OCI-LY7 (cell line): ENCODE measurements around the gene PYGB. TPM values are rescaled to one million over a fixed set of nuclear protein-coding genes. Genes with fewer than 3 reads are reported as not detected.

Experiments used
- BruUV-seq: library from RNA; stranded (reverse); fragments of 400-500 nt; replicated peaks from 2 replicates; lab custom pipeline; 2021; lab: Mats Ljungman, UMichigan
- CTCF ChIA-PET: fragments of 300-600 bp; sonication (Branson Sonifier 250); formaldehyde crosslinking; loops from one replicate; lab custom pipeline; 2022; ENCODE audit warnings: antibody characterized with exemption; ENCODE audit not compliant: unreplicated experiment; lab: Charles Lee
- POLR2A ChIA-PET: fragments of 300-600 bp; sonication (Branson Sonifier 250); formaldehyde crosslinking; loops from one replicate; lab custom pipeline; 2022; ENCODE audit warnings: antibody characterized with exemption; lab: Charles Lee
- DNase-seq: peaks from one replicate; pipeline ENCODE4 v3.0.0-alpha.2; 2015; ENCODE audit warnings: low spot score
- H2AFZ ChIP-seq: fragments of 200-600 bp; sonication (generic), shearing (Covaris generic); 2 replicates; pipeline ENCODE4 v1.6.1; 2014; ENCODE audit warnings: mild to moderate bottlenecking, antibody characterized with exemption, low read length, moderate library complexity
- H3K27ac ChIP-seq: fragments of 200-600 bp; sonication (generic); 2 replicates; pipeline ENCODE4 v1.5.1; 2014; ENCODE audit warnings: mixed run types, low read depth, mild to moderate bottlenecking, moderate library complexity, low read length, inconsistent platforms; ENCODE audit not compliant: poor library complexity, severe bottlenecking
- H3K36me3 ChIP-seq: fragments of 200-600 bp; sonication (generic); 2 replicates; pipeline ENCODE4 v1.6.1; 2014; ENCODE audit warnings: mild to moderate bottlenecking, antibody characterized with exemption, low read length, moderate library complexity, mixed read lengths; ENCODE audit not compliant: insufficient read depth
- H3K4me1 ChIP-seq: fragments of 200-600 bp; sonication (generic); 2 replicates; pipeline ENCODE4 v1.5.1; 2014; ENCODE audit warnings: mild to moderate bottlenecking, low read length; ENCODE audit not compliant: insufficient read depth, poor library complexity, severe bottlenecking
- H3K4me2 ChIP-seq: fragments of 200-600 bp; sonication (generic); 2 replicates; pipeline ENCODE4 v1.6.1; 2014; ENCODE audit warnings: mild to moderate bottlenecking, low read length
- H3K4me3 ChIP-seq: fragments of 200-600 bp; sonication (generic); 2 replicates; pipeline ENCODE4 v1.5.1; 2014; ENCODE audit warnings: mild to moderate bottlenecking, low read depth, low read length; ENCODE audit not compliant: poor library complexity, severe bottlenecking
- H3K79me2 ChIP-seq: fragments of 200-600 bp; sonication (generic); 2 replicates; pipeline ENCODE4 v1.6.1; 2016; ENCODE audit warnings: low read depth, mild to moderate bottlenecking, low read length, moderate library complexity, mixed read lengths; ENCODE audit not compliant: insufficient read depth
- H3K9me2 ChIP-seq: fragments of 200-600 bp; sonication (generic); 2 replicates; pipeline ENCODE4 v1.6.1; 2016; ENCODE audit warnings: mild to moderate bottlenecking, low read length, mixed read lengths; ENCODE audit not compliant: insufficient read depth
- H3K9me3 ChIP-seq: fragments of 200-600 bp; sonication (generic); 2 replicates; pipeline ENCODE4 v1.6.1; 2014; ENCODE audit warnings: mild to moderate bottlenecking, mixed run types, low read length, mixed read lengths
- H4K20me1 ChIP-seq: fragments of 200-600 bp; sonication (generic); 2 replicates; pipeline ENCODE4 v1.6.1; 2014; ENCODE audit warnings: mild to moderate bottlenecking, antibody characterized with exemption, low read length, moderate library complexity, mixed read lengths; ENCODE audit not compliant: insufficient read depth
- CTCF ChIP-seq: fragments of 200-600 bp; sonication (generic); conservative IDR thresholded peaks from 2 replicates; pipeline ENCODE4 v1.5.1; 2014; ENCODE audit warnings: mild to moderate bottlenecking, antibody characterized with exemption, low read length, moderate library complexity, mixed read lengths
- EZH2phosphoT487 ChIP-seq: fragments of 200-600 bp; sonication (generic); IDR thresholded peaks from 2 replicates; pipeline ENCODE4 v1.6.1; 2018; ENCODE audit warnings: low read depth, borderline replicate concordance, mild to moderate bottlenecking, mixed run types, antibody characterized with exemption, low read length, moderate library complexity, mixed read lengths
- intact Hi-C: fragments of 100-400 bp; cut with micrococcal nuclease; formaldehyde crosslinking; loops from one replicate; pipeline ENCODE4 v1.10.0; 2022; ENCODE audit not compliant: unreplicated experiment
- total RNA-seq, 2 experiments: library from RNA; depleted of rRNA in 1 of 2; stranded (reverse); fragments of >200 nt in 1 of 2; shearing (Covaris generic) in 1 of 2; gene quantifications; 2 replicates each; pipeline ENCODE4 v1.2.3, GENCODE V29; 2014 to 2022

The PYGB gene
- total RNA-seq, 2 experiments from 2014 or later: 4.9 to 7.0 TPM

- no TSS peak for BruUV-seq
- CTCF ChIA-PET: no interaction called here
These were observed 6.7 kb downstream of the PYGB start for GRCh38 chr20:25254571-25254970.

GRCh38 chr20:25254986-25255680 is 7.2 kb downstream of the PYGB start:
- peaks cover 4% of the 10 kb centered on the region; the same call in 1 of the 2 replicates for H4K20me1 ChIP-seq
- no peak overlapping the region for H3K27ac ChIP-seq
- no peaks in the 10 kb centered on the region for H3K79me2 ChIP-seq
- no peak overlapping the region for H3K4me2 ChIP-seq
- no peak for DNase-seq
- intact Hi-C loops: no loop called here
- H3K9me3 ChIP-seq: no peaks in the 10 kb centered on the region
- H3K4me1 ChIP-seq: no peaks in the 10 kb centered on the region
- ChIA-PET POLR2A (interaction anchor here (0.6 kb wide), 3 partner anchors 12 to 369 kb away, joined by 3 to 4 read pairs (median 3); no protein-coding TSS in a partner anchor), CTCF (no interaction called here)
- no peaks in the 10 kb centered on the region for H3K9me2 ChIP-seq
- no TSS peak for BruUV-seq
- no peak overlapping the region for H2AFZ ChIP-seq
- H3K36me3 ChIP-seq: no peaks in the 10 kb centered on the region
- TF ChIP-seq EZH2phosphoT487 (no peak), CTCF (no peak)
- H3K4me3 ChIP-seq: no peak overlapping the region

More at GRCh38 chr20:25254571-25254970, 6.7 kb downstream of the PYGB start:
- no peaks in the 10 kb centered on the region for H3K9me2 ChIP-seq
- H3K36me3 ChIP-seq: no peaks in the 10 kb centered on the region
- H3K4me1 ChIP-seq: peaks cover under 1% of the 10 kb centered on the region
- no peak overlapping the region for H2AFZ ChIP-seq
- no peaks in the 10 kb centered on the region for H3K79me2 ChIP-seq
- TF ChIP-seq CTCF: no peak
- no peak for TF ChIP-seq EZH2phosphoT487
- DNase-seq: no peak
- POLR2A ChIA-PET: interaction anchor here (0.6 to 1.3 kb wide), 3 partner anchors 16 to 368 kb away, joined by 3 to 4 read pairs (median 4); no protein-coding TSS in a partner anchor
- H3K4me3 ChIP-seq: no peak overlapping the region
- H3K4me2 ChIP-seq: no peak overlapping the region
- peaks cover 4% of the 10 kb centered on the region; the same call in 1 of the 2 replicates for H4K20me1 ChIP-seq
- intact Hi-C loops: no loop called here
- H3K9me3 ChIP-seq: no peaks in the 10 kb centered on the region
- H3K27ac ChIP-seq: no peak overlapping the region

- DNase-seq: no peak
- H3K4me2 ChIP-seq: no peak overlapping the region
- no peak overlapping the region for H3K4me3 ChIP-seq
- no peak overlapping the region for H3K27ac ChIP-seq
- no TSS peak for BruUV-seq
- no peak overlapping the region for H2AFZ ChIP-seq
- H3K9me2 ChIP-seq: no peaks in the 10 kb centered on the region
- CTCF ChIA-PET: no interaction called here
- H3K4me1 ChIP-seq: no peaks in the 10 kb centered on the region
- intact Hi-C loops: no loop called here
- H4K20me1 ChIP-seq: peaks cover 4% of the 10 kb centered on the region; the same call in 1 of the 2 replicates
- H3K36me3 ChIP-seq: no peaks in the 10 kb centered on the region; the same call in 1 of the 2 replicates
- H3K9me3 ChIP-seq: no peaks in the 10 kb centered on the region
- H3K79me2 ChIP-seq: no peaks in the 10 kb centered on the region
- POLR2A ChIA-PET: no interaction called here
- no peak for TF ChIP-seq CTCF
- TF ChIP-seq EZH2phosphoT487: no peak
These were observed 8.5 kb downstream of the PYGB start for GRCh38 chr20:25256226-25256859.
